ENCODE data around the gene CNDP1.
A peak's percentile ranks its signal among the peaks of the same experiment; 100 is the strongest.
"Not testable (repeated sequence)": the region's sequence is repeated elsewhere in the genome, so short reads cannot be mapped to it uniquely, and the experiment has no call there.

CNDP1 gene

GRCh38 chr18:74541703-74542555 is 7.6 kb downstream of the CNDP1 start:
- DNase-seq (ENCODE audit: low read depth in 1 of 2, low spot score in 1 of 2), result no peak

- no peak for DNase-seq (ENCODE audit: low read depth in 1 of 2, low spot score in 1 of 2)
These were observed 10.6 kb downstream of the CNDP1 start for GRCh38 chr18:74544898-74545297.

GRCh38 chr18:74546007-74546406 is 11.7 kb downstream of the CNDP1 start:
- no peak for DNase-seq (ENCODE audit: low read depth in 1 of 2, low spot score in 1 of 2)

GRCh38 chr18:74546751-74547530 is 12.6 kb downstream of the CNDP1 start:
- DNase-seq (ENCODE audit: low read depth in 1 of 2, low spot score in 1 of 2), result no peak

- DNase-seq (ENCODE audit: low read depth in 1 of 2, low spot score in 1 of 2), result no peak
These were observed 13.6 kb downstream of the CNDP1 start for GRCh38 chr18:74547860-74548259.

- DNase-seq (ENCODE audit: low read depth in 1 of 2, low spot score in 1 of 2), result no peak
These were observed 15.3 kb downstream of the CNDP1 start for GRCh38 chr18:74549591-74550104.

- DNase-seq (ENCODE audit: low read depth in 1 of 2, low spot score in 1 of 2), result no peak
These were observed 16.6 kb downstream of the CNDP1 start for GRCh38 chr18:74550886-74551285.

GRCh38 chr18:74551452-74551851 is 17.2 kb downstream of the CNDP1 start:
- DNase-seq (ENCODE audit: low read depth in 1 of 2, low spot score in 1 of 2), result no peak

GRCh38 chr18:74551936-74552555 is 17.7 kb downstream of the CNDP1 start:
- DNase-seq (ENCODE audit: low read depth in 1 of 2, low spot score in 1 of 2), result peak; percentile 53 to 71

GRCh38 chr18:74556126-74556525 is 21.8 kb downstream of the CNDP1 start:
- no peak for DNase-seq (ENCODE audit: low read depth in 1 of 2, low spot score in 1 of 2)

GRCh38 chr18:74558096-74558495 is 23.8 kb downstream of the CNDP1 start:
- no peak for DNase-seq (ENCODE audit: low read depth in 1 of 2, low spot score in 1 of 2)

GRCh38 chr18:74562131-74562730 is 27.9 kb downstream of the CNDP1 start:
- no peak for DNase-seq (ENCODE audit: low read depth in 1 of 2, low spot score in 1 of 2)

- no peak for DNase-seq (ENCODE audit: low read depth in 1 of 2, low spot score in 1 of 2)
These were observed 28.5 kb downstream of the CNDP1 start for GRCh38 chr18:74562775-74563174.

- DNase-seq (ENCODE audit: low read depth in 1 of 2, low spot score in 1 of 2), result no peak
These were observed 29.7 kb downstream of the CNDP1 start for GRCh38 chr18:74563999-74564398.

GRCh38 chr18:74565164-74565563 is 30.9 kb downstream of the CNDP1 start:
- DNase-seq (ENCODE audit: low read depth in 1 of 2, low spot score in 1 of 2), result not testable (repeated sequence)

- DNase-seq (ENCODE audit: low read depth in 1 of 2, low spot score in 1 of 2), result not testable (repeated sequence)
These were observed 31.7 kb downstream of the CNDP1 start for GRCh38 chr18:74565993-74566392.

GRCh38 chr18:74567822-74568221 is 33.5 kb downstream of the CNDP1 start:
- DNase-seq (ENCODE audit: low read depth in 1 of 2, low spot score in 1 of 2), result no peak

GRCh38 chr18:74569401-74569800 is 35.1 kb downstream of the CNDP1 start:
- no peak for DNase-seq (ENCODE audit: low read depth in 1 of 2, low spot score in 1 of 2)

- no peak for DNase-seq (ENCODE audit: low read depth in 1 of 2, low spot score in 1 of 2)
These were observed 36.0 kb downstream of the CNDP1 start for GRCh38 chr18:74570266-74570665.

GRCh38 chr18:74571895-74572680 is 37.8 kb downstream of the CNDP1 start:
- no peak for DNase-seq (ENCODE audit: low read depth in 1 of 2, low spot score in 1 of 2)

Measured in activated CD4-positive, alpha-beta T cell treated with anti-CD3 and anti-CD28 coated beads, Interleukin-2, amount 50 U/mL, for 24 hours (primary cell).